ENCODE measurements around the gene UGT1A1.

Gene UGT1A1

GRCh38 chr2:233760043-233760442 lies at the start of gene UGT1A1:
UGT1A1 (plus strand) TSS chr2:233760270; CDS start chr2:233760288, 18 bp downstream.
- H2AFZ ChIP-seq (ENCODE audit: low read length), result no peak within 1 kb of the TSS
- H3K79me2 ChIP-seq (ENCODE audit: insufficient read depth, low read length), result no peaks in the 10 kb centered on the region
- H3F3A ChIP-seq (ENCODE audit: insufficient read depth, low read length), result no peaks in the 10 kb centered on the region
- no peaks in the 10 kb centered on the region for H3K9me3 ChIP-seq (ENCODE audit: low read length)
- H3K27ac ChIP-seq (ENCODE audit: low read depth, low read length, poor library complexity, severe bottlenecking), result no peak within 1 kb of the TSS
- H4K20me1 ChIP-seq (ENCODE audit: insufficient read depth, low read length), result no peaks in the 10 kb centered on the region
- H3K4me2 ChIP-seq (ENCODE audit: low read length), result no peak within 1 kb of the TSS
- no peaks in the 10 kb centered on the region for H3K36me3 ChIP-seq (ENCODE audit: insufficient read depth, low read length)
- H3K27me3 ChIP-seq (ENCODE audit: insufficient read depth, low read length), result no peaks in the 10 kb centered on the region
- TF ChIP-seq EZH2 (IDR thresholded peaks at IDR 0.05; ENCODE audit: borderline replicate concordance, low read length), result no peak
- TF ChIP-seq CTCF (IDR thresholded peaks at IDR 0.05; ENCODE audit: low read length), result no peak
- H3K4me3 ChIP-seq (ENCODE audit: low read depth, low read length, poor library complexity, severe bottlenecking), result no peak within 1 kb of the TSS
- no peaks in the 10 kb centered on the region for H3K4me1 ChIP-seq (ENCODE audit: insufficient read depth, low read length, severe bottlenecking)
- H3K9ac ChIP-seq (ENCODE audit: low read length), result no peak within 1 kb of the TSS
- no peaks in the 10 kb centered on the region for H3K9me2 ChIP-seq (ENCODE audit: low read depth, low read length)

- no peak overlapping the region for H3K4me2 ChIP-seq (ENCODE audit: low read length)
- no peaks in the 10 kb centered on the region for H3K9me3 ChIP-seq (ENCODE audit: low read length)
- no peak overlapping the region for H2AFZ ChIP-seq (ENCODE audit: low read length)
- no peaks in the 10 kb centered on the region for H3K4me1 ChIP-seq (ENCODE audit: insufficient read depth, low read length, severe bottlenecking)
- H3K4me3 ChIP-seq (ENCODE audit: low read depth, low read length, poor library complexity, severe bottlenecking), result no peak overlapping the region
- H4K20me1 ChIP-seq (ENCODE audit: insufficient read depth, low read length), result no peaks in the 10 kb centered on the region
- H3K79me2 ChIP-seq (ENCODE audit: insufficient read depth, low read length), result no peaks in the 10 kb centered on the region
- H3K9me2 ChIP-seq (ENCODE audit: low read depth, low read length), result no peaks in the 10 kb centered on the region
- H3K27ac ChIP-seq (ENCODE audit: low read depth, low read length, poor library complexity, severe bottlenecking), result no peak overlapping the region
- H3K9ac ChIP-seq (ENCODE audit: low read length), result no peak overlapping the region
- H3F3A ChIP-seq (ENCODE audit: insufficient read depth, low read length), result no peaks in the 10 kb centered on the region
- no peaks in the 10 kb centered on the region for H3K36me3 ChIP-seq (ENCODE audit: insufficient read depth, low read length)
- H3K27me3 ChIP-seq (ENCODE audit: insufficient read depth, low read length), result no peaks in the 10 kb centered on the region
- TF ChIP-seq CTCF (IDR thresholded peaks at IDR 0.05; ENCODE audit: low read length) (peak; percentile 93), EZH2 (IDR thresholded peaks at IDR 0.05; ENCODE audit: borderline replicate concordance, low read length) (no peak)
Measured at GRCh38 chr2:233711312-233712008, 48.6 kb upstream of the UGT1A1 start.

GRCh38 chr2:233712611-233713261 lies 47.3 kb upstream of the UGT1A1 start, which contains the start of gene UGT1A5:
UGT1A5 (plus strand) TSS chr2:233712907; CDS start chr2:233712992, 85 bp downstream.
- Histone ChIP-seq H3K9me3 (ENCODE audit: low read length) (no peaks in the 10 kb centered on the region), H2AFZ (ENCODE audit: low read length) (no peak within 1 kb of the TSS), H3K27ac (ENCODE audit: low read depth, low read length, poor library complexity, severe bottlenecking) (no peak within 1 kb of the TSS), H3F3A (ENCODE audit: insufficient read depth, low read length) (no peaks in the 10 kb centered on the region), H3K79me2 (ENCODE audit: insufficient read depth, low read length) (no peaks in the 10 kb centered on the region), H3K9me2 (ENCODE audit: low read depth, low read length) (no peaks in the 10 kb centered on the region), H3K4me3 (ENCODE audit: low read depth, low read length, poor library complexity, severe bottlenecking) (no peak within 1 kb of the TSS), H3K27me3 (ENCODE audit: insufficient read depth, low read length) (no peaks in the 10 kb centered on the region), H3K36me3 (ENCODE audit: insufficient read depth, low read length) (no peaks in the 10 kb centered on the region), H3K4me1 (ENCODE audit: insufficient read depth, low read length, severe bottlenecking) (no peaks in the 10 kb centered on the region), H3K4me2 (ENCODE audit: low read length) (no peak within 1 kb of the TSS), H3K9ac (ENCODE audit: low read length) (no peak within 1 kb of the TSS), H4K20me1 (ENCODE audit: insufficient read depth, low read length) (no peaks in the 10 kb centered on the region)
- TF ChIP-seq EZH2 (IDR thresholded peaks at IDR 0.05; ENCODE audit: borderline replicate concordance, low read length) (no peak), CTCF (IDR thresholded peaks at IDR 0.05; ENCODE audit: low read length) (no peak)
